Measurements from ENCODE around the gene NAT16.

- TF ChIP-seq, protein P1, sequence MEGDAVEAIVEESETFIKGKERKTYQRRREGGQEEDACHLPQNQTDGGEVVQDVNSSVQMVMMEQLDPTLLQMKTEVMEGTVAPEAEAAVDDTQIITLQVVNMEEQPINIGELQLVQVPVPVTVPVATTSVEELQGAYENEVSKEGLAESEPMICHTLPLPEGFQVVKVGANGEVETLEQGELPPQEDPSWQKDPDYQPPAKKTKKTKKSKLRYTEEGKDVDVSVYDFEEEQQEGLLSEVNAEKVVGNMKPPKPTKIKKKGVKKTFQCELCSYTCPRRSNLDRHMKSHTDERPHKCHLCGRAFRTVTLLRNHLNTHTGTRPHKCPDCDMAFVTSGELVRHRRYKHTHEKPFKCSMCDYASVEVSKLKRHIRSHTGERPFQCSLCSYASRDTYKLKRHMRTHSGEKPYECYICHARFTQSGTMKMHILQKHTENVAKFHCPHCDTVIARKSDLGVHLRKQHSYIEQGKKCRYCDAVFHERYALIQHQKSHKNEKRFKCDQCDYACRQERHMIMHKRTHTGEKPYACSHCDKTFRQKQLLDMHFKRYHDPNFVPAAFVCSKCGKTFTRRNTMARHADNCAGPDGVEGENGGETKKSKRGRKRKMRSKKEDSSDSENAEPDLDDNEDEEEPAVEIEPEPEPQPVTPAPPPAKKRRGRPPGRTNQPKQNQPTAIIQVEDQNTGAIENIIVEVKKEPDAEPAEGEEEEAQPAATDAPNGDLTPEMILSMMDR (IDR thresholded peaks at IDR 0.05; ENCODE audit: poor library complexity, severe bottlenecking): no peak
- no peak for TF ChIP-seq RAD21 (conservative IDR thresholded peaks at IDR 0.05)
These were observed 6.1 kb upstream of the NAT16 start for GRCh38 chr7:101186194-101186593.
